K562 (cell line): ENCODE measurements around the gene CEACAM18. TPM values are rescaled to one million over a fixed set of nuclear protein-coding genes. Genes with fewer than 3 reads are reported as not detected.
A peak's percentile ranks its signal among the peaks of the same experiment; 100 is the strongest.

Source experiments
- HNRNPK ChIP-seq: fragments of 200-400 bp; formaldehyde crosslinking; IDR thresholded peaks from one replicate; pipeline ENCODE4 v1.6.1; 2018; ENCODE audit warnings: mild to moderate bottlenecking, low read depth, low read length; ENCODE audit not compliant: poor library complexity, severe bottlenecking
- HSF4 ChIP-seq: fragments of 250-450 bp; sonication (Bioruptor Pico); IDR thresholded peaks from 2 replicates; pipeline ENCODE4 v2.1.2; 2022; ENCODE audit warnings: mild to moderate bottlenecking, moderate library complexity, borderline replicate concordance
- JUND ChIP-seq, 2 experiments: IDR thresholded peaks; 2 replicates in 1 of 2; 3 replicates in 1 of 2; pipeline ENCODE4 v1.6.1; 2011; ENCODE audit warnings: borderline replicate concordance in 2 of 2, low read depth in 2 of 2, low read length in 2 of 2, improper control_type of control experiment in 1 of 2, missing biosample characterization in 1 of 2, missing genetic modification characterization in 1 of 2, missing genetic modification reagents in 1 of 2
- KDM1A ChIP-seq, 2 experiments: fragments of 450-650 bp; IDR thresholded peaks; 2 replicates each; pipeline ENCODE4 v1.6.1; 2016; ENCODE audit warnings: mild to moderate bottlenecking in 2 of 2
- KLF6 ChIP-seq: fragments of 250-450 bp; sonication (Bioruptor Pico); IDR thresholded peaks from 2 replicates; pipeline ENCODE4 v1.4.0; 2020; ENCODE audit warnings: mild to moderate bottlenecking, moderate library complexity, borderline replicate concordance
- MAFF ChIP-seq: IDR thresholded peaks from 2 replicates; pipeline ENCODE4 v1.6.1; 2012; ENCODE audit warnings: low read length, improper control_type of control experiment
- NCOR1 ChIP-seq: fragments of 450-650 bp; IDR thresholded peaks from 2 replicates; pipeline ENCODE4 v1.6.1; 2016; ENCODE audit warnings: mild to moderate bottlenecking, moderate library complexity
- NR1H2 ChIP-seq: sonication (generic); formaldehyde crosslinking; IDR thresholded peaks from 2 replicates; pipeline ENCODE4 v1.4.0; 2020; ENCODE audit warnings: mild to moderate bottlenecking, missing genetic modification reagents
- SREBF2 ChIP-seq: sonication (generic); formaldehyde crosslinking; IDR thresholded peaks from 2 replicates; pipeline ENCODE4 v1.4.0; 2020; ENCODE audit warnings: mild to moderate bottlenecking, missing genetic modification reagents
- TCF7 ChIP-seq: sonication (generic); IDR thresholded peaks from 2 replicates; pipeline ENCODE4 v1.6.1; 2016; ENCODE audit warnings: antibody characterized with exemption, borderline replicate concordance
- WHSC1 ChIP-seq: IDR thresholded peaks from one replicate; pipeline ENCODE4 v1.6.1; 2012; ENCODE audit warnings: low read length, control low read depth, inconsistent platforms
- ZNF24 ChIP-seq: fragments of 450-650 bp; IDR thresholded peaks from 2 replicates; pipeline ENCODE4 v1.6.1; 2016
- ZNF408 ChIP-seq: fragments of 250-450 bp; sonication (Bioruptor Pico); IDR thresholded peaks from 2 replicates; pipeline ENCODE4 v1.4.0; 2020; ENCODE audit warnings: low read depth, mild to moderate bottlenecking, moderate library complexity
- polyA plus RNA-seq, 8 experiments: library from polyadenylated mRNA; depleted of rRNA in 4 of 8; stranded (reverse) in 5 of 8; unstranded in 3 of 8; fragments of >200 nt; fragmentation: Nextera tagmentation in 2 of 8; fragmentation: Illumina TruSeq in 1 of 8; extraction: Ambion mirVana in 2 of 8; extraction: Trizol in 1 of 8; gene quantifications; 2 replicates each; pipeline versions ENCODE4 v1.2.1 to v1.2.3, GENCODE V29; 2011 to 2014; ENCODE audit warnings: inconsistent platforms in 1 of 8, missing spikeins in 1 of 8
- total RNA-seq, 7 experiments: library from RNA; depleted of rRNA in 6 of 7; stranded (reverse); fragments of >200 nt in 6 of 7; fragmentation: Illumina TruSeq in 2 of 7; extraction: Trizol in 2 of 7; gene quantifications; 2 replicates each; pipeline versions ENCODE4 v1.2.1 to v1.2.3, GENCODE V29; 2011 to 2021; ENCODE audit warnings: low replicate concordance in 1 of 7
- TF ChIP-seq, protein P1 (sequence below): fragments of 450-650 bp; IDR thresholded peaks from 2 replicates; pipeline ENCODE4 v1.6.1; 2017; ENCODE audit warnings: antibody characterized with exemption, mild to moderate bottlenecking
- TF ChIP-seq, protein P2 (sequence below): fragments of 200-800 bp; sonication (Bioruptor generic); IDR thresholded peaks from 2 replicates; pipeline ENCODE4 v1.6.1; 2017; ENCODE audit warnings: missing genetic modification characterization, missing compliant biosample characterization
- TF ChIP-seq, protein P3 (sequence below): fragments of 150-350 bp; IDR thresholded peaks from 2 replicates; pipeline ENCODE4 v1.6.1; 2014; ENCODE audit warnings: low read depth, mild to moderate bottlenecking, low read length, borderline replicate concordance
- TF ChIP-seq, protein P4 (sequence below): fragments of 250-450 bp; sonication (Bioruptor Pico); IDR thresholded peaks from 2 replicates; pipeline ENCODE4 v1.6.1; 2021; ENCODE audit warnings: mild to moderate bottlenecking

The CEACAM18 gene
- total and polyA plus RNA-seq, 9 of the 15 experiments (the other 6 are each of a cell fraction or from before 2014, with no cell fraction given), result 0.08 to 0.24 (median 0.15) TPM; not detected in 3

DNA sequence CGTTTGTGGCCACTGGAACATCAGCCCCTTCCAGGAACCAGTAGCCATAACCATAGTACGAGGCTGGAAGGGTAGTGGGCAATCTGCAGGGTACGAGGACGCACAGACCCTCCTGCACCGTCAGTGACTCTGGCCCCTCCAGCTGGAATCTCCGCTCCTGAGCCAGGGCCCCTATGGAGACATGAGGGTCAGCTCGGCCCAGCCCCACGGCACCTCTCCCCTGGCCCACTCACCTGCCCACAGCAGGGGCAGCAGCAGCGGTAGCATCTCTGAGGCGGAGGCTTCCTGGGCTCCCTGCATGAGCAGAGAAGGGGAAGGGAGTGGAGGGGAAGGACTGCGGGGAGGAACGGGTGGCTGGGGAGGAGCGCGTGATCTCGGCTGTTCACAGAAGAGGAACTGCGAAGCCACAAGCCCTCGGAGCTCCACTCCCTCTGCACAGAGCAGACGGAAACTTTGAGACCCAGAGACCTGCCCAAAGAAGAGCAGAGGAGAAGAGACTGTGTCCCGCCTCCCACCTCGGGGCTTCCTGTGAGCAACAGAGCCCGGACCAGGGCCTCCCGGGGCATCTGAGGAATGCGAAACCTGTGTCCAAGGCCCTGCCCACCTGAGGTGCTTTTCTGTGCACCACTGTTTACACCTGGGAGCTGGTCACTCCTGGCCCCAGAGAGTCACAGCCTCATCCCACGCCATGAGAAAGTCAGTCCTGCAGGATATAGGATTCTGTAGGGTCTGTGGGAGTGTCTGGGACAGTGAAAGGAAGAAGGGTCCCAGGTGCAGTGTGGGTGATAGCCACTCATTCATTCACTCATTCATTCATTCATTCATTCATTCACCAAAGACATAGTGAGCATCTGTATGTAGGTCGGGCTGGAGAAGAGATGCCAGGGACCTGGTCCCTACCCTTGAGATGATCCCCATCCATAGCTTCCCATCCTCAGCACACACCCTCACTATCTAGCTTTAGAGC is 53.3 kb downstream of the CEACAM18 start, which contains the start of gene SIGLEC6 (continued):
- TF ChIP-seq, protein P1, sequence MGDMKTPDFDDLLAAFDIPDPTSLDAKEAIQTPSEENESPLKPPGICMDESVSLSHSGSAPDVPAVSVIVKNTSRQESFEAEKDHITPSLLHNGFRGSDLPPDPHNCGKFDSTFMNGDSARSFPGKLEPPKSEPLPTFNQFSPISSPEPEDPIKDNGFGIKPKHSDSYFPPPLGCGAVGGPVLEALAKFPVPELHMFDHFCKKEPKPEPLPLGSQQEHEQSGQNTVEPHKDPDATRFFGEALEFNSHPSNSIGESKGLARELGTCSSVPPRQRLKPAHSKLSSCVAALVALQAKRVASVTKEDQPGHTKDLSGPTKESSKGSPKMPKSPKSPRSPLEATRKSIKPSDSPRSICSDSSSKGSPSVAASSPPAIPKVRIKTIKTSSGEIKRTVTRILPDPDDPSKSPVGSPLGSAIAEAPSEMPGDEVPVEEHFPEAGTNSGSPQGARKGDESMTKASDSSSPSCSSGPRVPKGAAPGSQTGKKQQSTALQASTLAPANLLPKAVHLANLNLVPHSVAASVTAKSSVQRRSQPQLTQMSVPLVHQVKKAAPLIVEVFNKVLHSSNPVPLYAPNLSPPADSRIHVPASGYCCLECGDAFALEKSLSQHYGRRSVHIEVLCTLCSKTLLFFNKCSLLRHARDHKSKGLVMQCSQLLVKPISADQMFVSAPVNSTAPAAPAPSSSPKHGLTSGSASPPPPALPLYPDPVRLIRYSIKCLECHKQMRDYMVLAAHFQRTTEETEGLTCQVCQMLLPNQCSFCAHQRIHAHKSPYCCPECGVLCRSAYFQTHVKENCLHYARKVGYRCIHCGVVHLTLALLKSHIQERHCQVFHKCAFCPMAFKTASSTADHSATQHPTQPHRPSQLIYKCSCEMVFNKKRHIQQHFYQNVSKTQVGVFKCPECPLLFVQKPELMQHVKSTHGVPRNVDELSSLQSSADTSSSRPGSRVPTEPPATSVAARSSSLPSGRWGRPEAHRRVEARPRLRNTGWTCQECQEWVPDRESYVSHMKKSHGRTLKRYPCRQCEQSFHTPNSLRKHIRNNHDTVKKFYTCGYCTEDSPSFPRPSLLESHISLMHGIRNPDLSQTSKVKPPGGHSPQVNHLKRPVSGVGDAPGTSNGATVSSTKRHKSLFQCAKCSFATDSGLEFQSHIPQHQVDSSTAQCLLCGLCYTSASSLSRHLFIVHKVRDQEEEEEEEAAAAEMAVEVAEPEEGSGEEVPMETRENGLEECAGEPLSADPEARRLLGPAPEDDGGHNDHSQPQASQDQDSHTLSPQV, result 0 out of 2 replicates have a peak, but pooled peaks have one; percentile 47
- TF ChIP-seq ZNF24, result peak; percentile 99
- TF ChIP-seq SREBF2 (CRISPR knock-in tag), result no peak
- TF ChIP-seq TCF7, result no peak
- TF ChIP-seq, protein P2, sequence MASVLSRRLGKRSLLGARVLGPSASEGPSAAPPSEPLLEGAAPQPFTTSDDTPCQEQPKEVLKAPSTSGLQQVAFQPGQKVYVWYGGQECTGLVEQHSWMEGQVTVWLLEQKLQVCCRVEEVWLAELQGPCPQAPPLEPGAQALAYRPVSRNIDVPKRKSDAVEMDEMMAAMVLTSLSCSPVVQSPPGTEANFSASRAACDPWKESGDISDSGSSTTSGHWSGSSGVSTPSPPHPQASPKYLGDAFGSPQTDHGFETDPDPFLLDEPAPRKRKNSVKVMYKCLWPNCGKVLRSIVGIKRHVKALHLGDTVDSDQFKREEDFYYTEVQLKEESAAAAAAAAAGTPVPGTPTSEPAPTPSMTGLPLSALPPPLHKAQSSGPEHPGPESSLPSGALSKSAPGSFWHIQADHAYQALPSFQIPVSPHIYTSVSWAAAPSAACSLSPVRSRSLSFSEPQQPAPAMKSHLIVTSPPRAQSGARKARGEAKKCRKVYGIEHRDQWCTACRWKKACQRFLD, result no peak
- no peak for TF ChIP-seq ZNF408 (CRISPR knock-in tag)
- no peak for TF ChIP-seq WHSC1
- no peak for TF ChIP-seq HNRNPK
- peak; percentile 85; the same call in 1 of the 2 replicates for TF ChIP-seq KLF6 (CRISPR knock-in tag)
- no peak for TF ChIP-seq NCOR1
- no peak for TF ChIP-seq JUND (IDR thresholded peaks at IDR 0.05; ENCODE audit: borderline replicate concordance, low read depth, low read length)
- peak; percentile 49; the same call in 1 of the 3 replicates for TF ChIP-seq JUND (tag; IDR thresholded peaks at IDR 0.05; ENCODE audit: borderline replicate concordance, low read depth, low read length)
- TF ChIP-seq MAFF, result no peak
- TF ChIP-seq, protein P3, sequence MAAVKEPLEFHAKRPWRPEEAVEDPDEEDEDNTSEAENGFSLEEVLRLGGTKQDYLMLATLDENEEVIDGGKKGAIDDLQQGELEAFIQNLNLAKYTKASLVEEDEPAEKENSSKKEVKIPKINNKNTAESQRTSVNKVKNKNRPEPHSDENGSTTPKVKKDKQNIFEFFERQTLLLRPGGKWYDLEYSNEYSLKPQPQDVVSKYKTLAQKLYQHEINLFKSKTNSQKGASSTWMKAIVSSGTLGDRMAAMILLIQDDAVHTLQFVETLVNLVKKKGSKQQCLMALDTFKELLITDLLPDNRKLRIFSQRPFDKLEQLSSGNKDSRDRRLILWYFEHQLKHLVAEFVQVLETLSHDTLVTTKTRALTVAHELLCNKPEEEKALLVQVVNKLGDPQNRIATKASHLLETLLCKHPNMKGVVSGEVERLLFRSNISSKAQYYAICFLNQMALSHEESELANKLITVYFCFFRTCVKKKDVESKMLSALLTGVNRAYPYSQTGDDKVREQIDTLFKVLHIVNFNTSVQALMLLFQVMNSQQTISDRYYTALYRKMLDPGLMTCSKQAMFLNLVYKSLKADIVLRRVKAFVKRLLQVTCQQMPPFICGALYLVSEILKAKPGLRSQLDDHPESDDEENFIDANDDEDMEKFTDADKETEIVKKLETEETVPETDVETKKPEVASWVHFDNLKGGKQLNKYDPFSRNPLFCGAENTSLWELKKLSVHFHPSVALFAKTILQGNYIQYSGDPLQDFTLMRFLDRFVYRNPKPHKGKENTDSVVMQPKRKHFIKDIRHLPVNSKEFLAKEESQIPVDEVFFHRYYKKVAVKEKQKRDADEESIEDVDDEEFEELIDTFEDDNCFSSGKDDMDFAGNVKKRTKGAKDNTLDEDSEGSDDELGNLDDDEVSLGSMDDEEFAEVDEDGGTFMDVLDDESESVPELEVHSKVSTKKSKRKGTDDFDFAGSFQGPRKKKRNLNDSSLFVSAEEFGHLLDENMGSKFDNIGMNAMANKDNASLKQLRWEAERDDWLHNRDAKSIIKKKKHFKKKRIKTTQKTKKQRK, result no peak
- TF ChIP-seq NR1H2 (CRISPR knock-in tag), result no peak
- no peak for TF ChIP-seq HSF4 (CRISPR knock-in tag)
- no peak for TF ChIP-seq KDM1A (IDR thresholded peaks at IDR 0.05)
- TF ChIP-seq, protein P4, sequence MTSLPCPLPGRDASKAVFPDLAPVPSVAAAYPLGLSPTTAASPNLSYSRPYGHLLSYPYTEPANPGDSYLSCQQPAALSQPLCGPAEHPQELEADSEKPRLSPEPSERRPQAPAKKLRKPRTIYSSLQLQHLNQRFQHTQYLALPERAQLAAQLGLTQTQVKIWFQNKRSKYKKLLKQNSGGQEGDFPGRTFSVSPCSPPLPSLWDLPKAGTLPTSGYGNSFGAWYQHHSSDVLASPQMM (CRISPR knock-in tag), result no peak
